Natural killer cell treated with Interleukin-12 subunit alpha and Interleukin-12 subunit beta and Interleukin-15 and Interleukin-18, amount 100 ng/mL, for 72 hours (primary cell): Measurements from ENCODE around the gene SLC25A22. TPM values are rescaled to one million over a fixed set of nuclear protein-coding genes. Genes with fewer than 3 reads are reported as not detected.

Experiments used
- ATAC-seq, 2 donors: fragments of 150-1000 bp; cut with Tn5 transposase in 1 of 2; sonication (Bioruptor Pico), chemical (Tn5 transposase) in 1 of 2; 2 replicates each; pipeline ENCODE4 v1.10.0; 2021
- DNase-seq: peaks from one replicate; pipeline ENCODE4 v3.0.0; 2022; ENCODE audit warnings: low spot score
- H3K27ac Mint-ChIP-seq, 2 donors: 1 replicate in 1 of 2; 2 replicates in 1 of 2; pipeline ENCODE4 v1.8.0; 2022; ENCODE audit warnings: mixed read lengths in 2 of 2, mild to moderate bottlenecking in 1 of 2, moderate library complexity in 1 of 2
- H3K27me3 Mint-ChIP-seq, 2 donors: 1 replicate in 1 of 2; 2 replicates in 1 of 2; pipeline ENCODE4 v1.8.0; 2022; ENCODE audit warnings: mixed read lengths in 2 of 2
- H3K36me3 Mint-ChIP-seq: one replicate; pipeline ENCODE4 v1.8.0; 2022; ENCODE audit warnings: mixed read lengths
- H3K4me1 Mint-ChIP-seq, 2 donors: 1 replicate in 1 of 2; 2 replicates in 1 of 2; pipeline ENCODE4 v1.8.0; 2022; ENCODE audit warnings: low read depth in 2 of 2, mixed read lengths in 2 of 2, mild to moderate bottlenecking in 1 of 2
- H3K4me3 Mint-ChIP-seq: one replicate; pipeline ENCODE4 v1.8.0; 2022; ENCODE audit warnings: mixed read lengths
- H3K9me3 Mint-ChIP-seq: 2 replicates; pipeline ENCODE4 v1.8.0; 2022; ENCODE audit warnings: mixed read lengths
- total RNA-seq, 2 donors: library from RNA; stranded (reverse); gene quantifications; one replicate each; pipeline ENCODE4 v1.2.3, GENCODE V29; 2022

SLC25A22 gene
- total RNA-seq, 2 donors from 2014 or later = 64.3 to 125 TPM

- no peak for DNase-seq
- H3K4me1 Mint-ChIP-seq = peaks cover 7% of the 10 kb centered on the region in 2 donors
- no peak overlapping the region for H3K4me3 Mint-ChIP-seq
- H3K36me3 Mint-ChIP-seq = no peaks in the 10 kb centered on the region
- H3K27ac Mint-ChIP-seq = no peak overlapping the region
- no peaks in the 10 kb centered on the region for H3K27me3 Mint-ChIP-seq
- no peak for ATAC-seq
- no peaks in the 10 kb centered on the region for H3K9me3 Mint-ChIP-seq
Measured at GRCh38 chr11:799641-800316, 1.7 kb upstream of the SLC25A22 start.

DNA sequence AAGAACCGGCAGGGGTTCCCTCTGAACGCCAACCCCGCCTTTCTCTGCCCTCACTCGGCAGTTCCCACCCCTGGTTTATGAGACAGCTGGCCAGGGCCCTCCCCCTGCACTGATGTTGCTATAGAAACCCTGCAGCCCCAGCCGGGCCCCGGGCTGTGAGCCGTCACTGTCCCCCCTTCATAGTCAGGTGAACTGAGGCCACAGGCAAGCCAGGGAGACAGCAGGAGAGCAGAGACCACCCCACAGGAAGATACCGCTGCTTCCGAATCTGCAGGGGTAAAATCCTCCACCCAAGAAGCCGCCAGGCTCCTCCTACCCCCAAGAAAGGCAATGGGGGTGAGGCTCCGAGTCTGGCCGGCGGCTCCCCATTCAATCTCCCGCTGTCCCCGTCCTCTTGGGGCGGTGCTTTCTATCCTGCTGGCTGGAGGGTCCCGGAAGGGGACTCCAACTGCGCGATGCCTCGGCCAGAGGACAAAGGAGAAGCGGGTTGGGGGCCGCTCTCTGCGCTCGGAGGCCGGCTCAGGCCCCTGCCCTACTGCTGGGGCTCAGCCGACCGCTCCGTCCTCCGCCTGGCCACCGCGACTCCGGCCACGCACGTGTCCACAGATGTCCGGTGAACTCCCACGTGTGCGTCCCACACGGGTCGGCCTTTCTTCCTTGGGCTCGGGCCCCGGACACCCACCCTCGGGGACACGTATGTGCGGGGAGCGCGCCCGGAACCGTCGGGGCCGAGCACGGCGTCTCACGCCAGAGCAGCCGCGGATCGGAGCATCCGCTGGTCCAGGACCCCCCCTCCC, 587 bp downstream of the SLC25A22 start:
- DNase-seq (peak; percentile 85), ATAC-seq (peak; percentile 64 to 70)
- Mint-ChIP-seq H3K4me3 (peak overlapping the region; percentile 97), H3K9me3 (no peaks in the 10 kb centered on the region), H3K4me1 (peaks cover 7% of the 10 kb centered on the region in 2 donors), H3K36me3 (no peaks in the 10 kb centered on the region), H3K27ac (peak overlapping the region; percentile 82 to 93), H3K27me3 (no peaks in the 10 kb centered on the region)

- peak overlapping the region; percentile 82 to 93 for H3K27ac Mint-ChIP-seq
- DNase-seq (no peak), ATAC-seq (no peak)
- H3K4me3 Mint-ChIP-seq = peak overlapping the region; percentile 97
- H3K9me3 Mint-ChIP-seq = no peaks in the 10 kb centered on the region
- no peaks in the 10 kb centered on the region for H3K36me3 Mint-ChIP-seq
- H3K27me3 Mint-ChIP-seq = no peaks in the 10 kb centered on the region
- peaks cover 7% of the 10 kb centered on the region in 2 donors for H3K4me1 Mint-ChIP-seq
Measured at GRCh38 chr11:796565-797295, 1.4 kb downstream of the SLC25A22 start.

GRCh38 chr11:795634-796564, 2.2 kb downstream of the SLC25A22 start:
- Mint-ChIP-seq H3K27me3 (no peaks in the 10 kb centered on the region), H3K4me1 (peaks cover 7 to 10% of the 10 kb centered on the region in 2 donors), H3K9me3 (no peaks in the 10 kb centered on the region), H3K36me3 (no peaks in the 10 kb centered on the region), H3K27ac (peak overlapping the region; percentile 82 to 93), H3K4me3 (peak overlapping the region; percentile 97)
- peak; percentile 83 to 86 for ATAC-seq
- DNase-seq = peak; percentile 91

- H3K27ac Mint-ChIP-seq = no peak overlapping the region
- no peaks in the 10 kb centered on the region for H3K9me3 Mint-ChIP-seq
- DNase-seq = no peak
- H3K4me3 Mint-ChIP-seq = peak overlapping the region; percentile 45
- H3K4me1 Mint-ChIP-seq = peaks cover 7 to 10% of the 10 kb centered on the region in 2 donors
- ATAC-seq = no peak
- no peaks in the 10 kb centered on the region for H3K27me3 Mint-ChIP-seq
- no peaks in the 10 kb centered on the region for H3K36me3 Mint-ChIP-seq
Measured at GRCh38 chr11:794766-795633, 3.1 kb downstream of the SLC25A22 start.

DNA sequence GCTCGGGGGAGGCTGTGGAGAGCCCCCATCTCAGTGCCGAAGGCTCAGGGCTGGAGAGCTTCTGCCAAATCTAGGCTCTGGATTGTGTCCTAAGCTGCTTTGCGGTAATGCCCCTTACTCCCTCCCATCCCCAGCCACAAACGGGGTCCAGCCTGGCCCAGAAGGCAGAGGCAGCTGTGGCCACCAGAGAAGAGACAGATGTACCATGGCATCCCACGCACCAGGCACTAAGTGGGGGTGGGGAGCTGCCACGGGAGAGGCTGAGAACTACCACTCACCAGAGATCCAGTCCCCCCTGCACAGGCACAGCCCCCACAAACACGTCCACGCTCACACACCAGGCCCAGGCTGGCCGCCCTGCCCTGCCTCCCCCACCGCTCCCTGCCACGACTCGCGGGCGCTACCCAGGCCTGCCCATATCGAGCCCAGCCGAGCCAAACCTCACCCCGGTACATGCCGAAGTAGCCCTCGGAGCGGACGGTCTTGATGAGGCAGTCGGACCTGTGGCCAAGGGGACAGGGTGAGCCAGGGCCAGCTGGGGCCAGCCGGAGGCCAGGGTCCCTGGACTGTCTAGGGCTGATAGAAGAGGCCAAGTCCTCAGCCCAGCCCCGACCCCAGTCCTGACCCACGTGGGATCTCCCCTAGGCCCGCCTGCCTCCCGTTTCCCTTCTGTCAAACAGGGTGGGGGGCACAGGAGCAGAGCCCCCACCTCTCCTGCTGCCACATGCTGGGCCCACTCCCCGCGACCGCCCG, 3.9 kb downstream of the SLC25A22 start:
- no peak for DNase-seq
- H3K27me3 Mint-ChIP-seq = no peaks in the 10 kb centered on the region
- H3K4me3 Mint-ChIP-seq = no peak overlapping the region
- no peaks in the 10 kb centered on the region for H3K36me3 Mint-ChIP-seq
- H3K9me3 Mint-ChIP-seq = no peaks in the 10 kb centered on the region
- no peak overlapping the region for H3K27ac Mint-ChIP-seq
- no peak for ATAC-seq
- H3K4me1 Mint-ChIP-seq = peaks cover 7 to 10% of the 10 kb centered on the region in 2 donors

GRCh38 chr11:793556-793955, 4.5 kb downstream of the SLC25A22 start:
- no peak for ATAC-seq
- Mint-ChIP-seq H3K36me3 (no peaks in the 10 kb centered on the region), H3K27ac (no peak overlapping the region), H3K4me1 (peaks cover 7 to 10% of the 10 kb centered on the region in 2 donors), H3K4me3 (no peak overlapping the region), H3K9me3 (no peaks in the 10 kb centered on the region), H3K27me3 (no peaks in the 10 kb centered on the region)
- no peak for DNase-seq

GRCh38 chr11:792873-793272, 5.2 kb downstream of the SLC25A22 start:
- no peak for DNase-seq
- no peaks in the 10 kb centered on the region for H3K9me3 Mint-ChIP-seq
- no peak for ATAC-seq
- H3K4me3 Mint-ChIP-seq = no peak overlapping the region
- H3K27ac Mint-ChIP-seq = no peak overlapping the region
- no peaks in the 10 kb centered on the region for H3K27me3 Mint-ChIP-seq
- no peaks in the 10 kb centered on the region for H3K36me3 Mint-ChIP-seq
- H3K4me1 Mint-ChIP-seq = peaks cover 7 to 10% of the 10 kb centered on the region in 2 donors

GRCh38 chr11:792535-792821, 5.6 kb downstream of the SLC25A22 start:
- Mint-ChIP-seq H3K4me3 (no peak overlapping the region), H3K27me3 (no peaks in the 10 kb centered on the region), H3K36me3 (no peaks in the 10 kb centered on the region), H3K27ac (no peak overlapping the region), H3K4me1 (peaks cover 7 to 10% of the 10 kb centered on the region in 2 donors), H3K9me3 (no peaks in the 10 kb centered on the region)
- DNase-seq (no peak), ATAC-seq (no peak)

GRCh38 chr11:791658-792534, 6.2 kb downstream of the SLC25A22 start:
- Mint-ChIP-seq H3K9me3 (no peaks in the 10 kb centered on the region), H3K27ac (no peak overlapping the region), H3K4me1 (peaks cover 7 to 10% of the 10 kb centered on the region in 2 donors), H3K4me3 (no peak overlapping the region), H3K36me3 (no peaks in the 10 kb centered on the region), H3K27me3 (no peaks in the 10 kb centered on the region)
- no peak for DNase-seq
- ATAC-seq = no peak

DNA sequence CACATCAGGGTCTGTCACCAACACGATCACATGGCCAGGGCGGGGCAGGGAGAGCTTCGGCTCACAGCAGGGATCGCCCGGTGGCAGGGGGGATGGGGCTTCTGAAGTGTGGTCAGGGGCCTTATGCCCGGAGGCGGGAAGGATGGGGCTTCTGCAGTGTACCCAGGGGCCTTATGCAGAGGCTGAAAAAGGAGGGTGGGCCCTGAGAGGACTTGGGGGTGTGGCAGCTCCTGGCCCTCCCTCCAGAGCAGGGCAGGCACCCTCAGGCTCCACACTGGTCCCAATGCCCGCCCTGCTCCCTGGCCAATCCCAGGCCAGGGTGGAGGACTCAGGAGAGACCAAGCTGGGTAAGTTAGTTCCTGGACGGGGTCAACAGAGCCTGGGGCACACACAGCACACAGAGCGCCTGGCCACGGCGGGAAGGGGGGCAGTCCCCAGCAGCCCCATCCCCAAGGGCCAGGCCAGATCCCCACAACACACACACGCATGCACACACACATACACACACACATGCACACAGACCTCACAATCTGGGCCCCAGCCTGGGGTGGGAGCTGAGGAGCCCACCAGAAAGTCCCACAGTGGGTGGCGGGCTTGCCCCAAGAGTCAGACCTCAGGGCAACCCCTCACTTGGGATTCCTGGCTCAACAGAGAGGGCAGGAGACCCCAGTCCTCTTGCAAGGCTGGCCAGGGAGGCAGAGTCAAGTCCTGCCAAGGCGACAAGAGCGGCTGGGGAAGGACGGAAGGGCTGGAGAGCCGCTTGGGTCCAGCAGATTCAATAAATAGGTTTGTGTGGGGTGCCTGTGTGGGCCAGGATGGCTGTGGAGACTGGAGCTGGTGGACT, 7.1 kb downstream of the SLC25A22 start:
- Mint-ChIP-seq H3K9me3 (no peaks in the 10 kb centered on the region), H3K36me3 (no peaks in the 10 kb centered on the region), H3K27me3 (no peaks in the 10 kb centered on the region), H3K4me1 (peaks cover 2 to 6% of the 10 kb centered on the region in 2 donors), H3K27ac (no peak overlapping the region), H3K4me3 (no peak overlapping the region)
- DNase-seq = no peak
- ATAC-seq = peak in 1 of 2 donors; percentile 1
